Measurements from ENCODE around the gene CCDC43. TPM values are rescaled to one million over a fixed set of nuclear protein-coding genes. Genes with fewer than 3 reads are reported as not detected.
"Not testable (repeated sequence)": the region's sequence is repeated elsewhere in the genome, so short reads cannot be mapped to it uniquely, and the experiment has no call there.

Gene CCDC43
- total RNA-seq, 1 donor from 2014 or later, result 28.4 TPM

DNA sequence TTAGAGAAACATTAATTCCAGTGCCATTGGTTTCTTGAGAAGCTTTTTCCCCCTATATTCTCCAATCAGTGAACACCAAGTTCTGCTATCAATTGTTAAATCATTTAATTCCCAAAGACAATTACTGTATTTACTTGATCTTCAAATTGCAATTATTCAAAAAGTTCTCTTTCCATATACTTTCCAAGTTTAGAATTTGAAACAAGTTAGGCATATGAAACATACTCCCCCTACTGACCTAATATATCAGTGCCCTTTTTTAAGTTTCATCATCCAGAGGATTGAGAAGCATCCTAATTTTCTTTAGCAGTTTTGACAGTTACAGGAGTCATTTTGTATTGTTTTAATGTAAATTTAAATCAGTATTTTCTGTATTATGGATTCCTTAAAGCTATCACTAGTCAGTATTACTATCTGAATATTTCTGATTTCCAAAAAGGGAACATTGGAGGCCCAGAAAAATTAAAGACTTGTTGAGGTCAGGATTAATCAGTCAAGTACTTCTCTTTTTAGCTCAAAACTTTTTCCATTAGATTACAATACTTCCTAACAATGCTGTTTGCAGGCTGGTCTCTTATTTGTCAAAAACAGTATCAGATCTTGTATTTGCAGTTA is 17.0 kb downstream of the CCDC43 start:
- peak; percentile 6 to 28 for DNase-seq (ENCODE audit: low read depth in 2 of 2)

DNA sequence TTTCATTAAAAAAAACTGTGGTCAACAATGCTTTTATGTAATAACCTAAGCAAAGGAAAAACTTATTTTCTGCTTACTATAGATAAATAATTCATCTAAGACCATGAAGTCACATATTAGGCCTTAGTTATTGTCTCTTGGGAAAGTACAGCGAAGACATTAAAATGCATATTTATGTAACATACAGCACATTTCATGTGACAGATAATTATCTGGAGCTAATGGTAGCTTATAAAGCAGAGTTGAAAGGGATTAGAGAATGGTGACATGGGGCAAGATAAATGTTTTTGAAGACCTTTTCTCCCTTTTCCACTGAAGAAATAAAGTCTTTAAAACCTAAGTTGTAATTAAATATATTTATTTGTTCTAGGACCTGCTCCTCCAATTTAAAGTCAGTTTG is 23.6 kb downstream of the CCDC43 start:
- no peak for DNase-seq (ENCODE audit: low read depth in 2 of 2)

DNA sequence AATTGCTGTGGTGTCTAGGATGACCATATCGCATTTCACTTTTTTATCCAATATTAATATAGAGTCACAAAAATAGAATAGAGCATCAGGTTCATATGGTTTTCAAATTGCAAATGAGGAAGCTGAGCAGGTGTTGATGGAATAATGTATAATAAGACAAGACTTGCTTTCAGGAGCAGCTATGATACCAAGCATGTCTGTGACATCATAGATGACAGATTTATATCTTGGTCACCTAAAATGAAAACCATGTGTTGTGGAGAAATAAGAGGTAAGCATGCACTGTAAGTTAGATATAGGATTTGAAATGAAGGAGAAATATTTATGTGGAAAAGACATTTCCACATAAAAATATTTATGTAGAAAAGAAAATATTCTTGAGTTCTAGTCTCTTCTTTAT is 24.7 kb downstream of the CCDC43 start:
- no peak for DNase-seq (ENCODE audit: low read depth in 2 of 2)

DNA sequence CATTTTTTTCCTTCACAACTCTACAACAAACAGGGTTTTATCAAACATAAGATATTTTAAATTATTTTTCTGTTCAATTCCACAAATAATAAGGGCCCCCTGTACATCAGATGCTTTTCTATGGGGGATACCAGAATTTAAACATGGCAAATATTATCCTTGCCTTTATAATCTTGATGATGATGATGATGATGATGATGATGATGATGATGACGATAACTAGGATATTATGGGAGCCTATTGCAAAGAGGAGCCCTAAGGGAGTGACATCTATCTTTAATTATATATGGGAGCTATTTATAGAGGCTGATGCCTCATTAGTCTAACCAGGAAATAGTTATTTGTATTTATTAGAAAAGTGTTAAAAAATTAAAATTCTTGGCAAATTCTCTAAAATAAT is 26.5 kb downstream of the CCDC43 start:
- DNase-seq (ENCODE audit: low read depth in 2 of 2), result no peak

DNA sequence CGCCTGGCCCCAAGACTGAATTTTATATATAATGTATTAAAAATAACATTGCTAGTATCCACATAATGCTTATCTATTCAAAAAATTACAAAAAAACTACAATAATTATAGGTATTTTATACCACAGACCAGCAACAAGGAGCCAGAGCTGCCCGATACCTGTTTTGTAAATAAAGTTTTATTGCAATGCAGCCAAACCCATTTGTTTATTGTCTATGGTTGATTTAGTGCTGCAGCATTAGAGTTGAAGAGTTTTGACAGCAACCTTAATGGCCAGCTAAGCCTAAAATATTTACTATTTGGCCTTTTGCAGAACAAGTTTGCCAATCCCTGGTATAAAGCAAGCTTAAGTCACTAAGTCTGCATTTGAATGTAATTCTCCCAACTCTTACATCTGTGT is 27.7 kb downstream of the CCDC43 start:
- no peak for DNase-seq (ENCODE audit: low read depth in 2 of 2)

DNA sequence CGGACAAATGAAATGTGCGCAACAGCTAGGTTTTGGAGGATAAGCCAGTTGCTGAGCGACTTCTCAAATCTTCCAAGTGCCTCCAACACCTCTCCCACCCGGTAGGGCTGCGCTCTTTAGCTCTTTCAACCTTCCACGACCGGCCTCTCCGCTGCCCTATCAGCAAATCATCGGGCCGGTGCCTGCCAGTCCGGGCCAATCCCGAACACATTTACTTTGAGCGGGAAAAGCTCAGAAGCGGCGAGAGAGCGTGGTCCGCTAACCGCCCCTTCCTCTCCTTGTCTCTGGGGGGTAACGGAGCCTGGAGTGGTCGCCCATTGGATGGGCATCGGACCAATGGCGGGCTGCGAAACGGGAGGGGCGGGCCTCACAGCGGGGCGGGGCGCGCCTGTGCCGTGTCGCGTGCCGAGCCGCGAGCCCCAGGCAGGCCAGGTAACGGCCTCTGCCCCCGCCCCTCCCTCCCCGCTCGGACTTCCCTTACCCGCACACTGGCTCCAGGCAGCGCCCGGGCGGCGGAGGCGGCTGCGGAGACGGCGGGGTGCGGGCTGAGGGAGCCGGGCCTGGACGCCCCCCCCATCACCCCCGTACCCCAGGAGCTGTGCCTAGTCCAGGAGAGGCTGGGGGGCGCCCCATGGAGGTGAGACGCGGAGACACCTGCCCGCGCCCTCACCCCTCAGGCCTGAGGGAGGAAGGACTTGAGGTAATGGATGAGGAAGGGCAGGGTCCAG is 33.4 kb downstream of the CCDC43 start, which contains the start of gene MEIOC:
Gene MEIOC (plus strand): TSS at position 486 of the 728 bp plus-strand sequence. CDS start 146 bp downstream, at position 632.
- peak in 1 of 2 donors; percentile 14 for DNase-seq (ENCODE audit: low read depth in 2 of 2)

DNA sequence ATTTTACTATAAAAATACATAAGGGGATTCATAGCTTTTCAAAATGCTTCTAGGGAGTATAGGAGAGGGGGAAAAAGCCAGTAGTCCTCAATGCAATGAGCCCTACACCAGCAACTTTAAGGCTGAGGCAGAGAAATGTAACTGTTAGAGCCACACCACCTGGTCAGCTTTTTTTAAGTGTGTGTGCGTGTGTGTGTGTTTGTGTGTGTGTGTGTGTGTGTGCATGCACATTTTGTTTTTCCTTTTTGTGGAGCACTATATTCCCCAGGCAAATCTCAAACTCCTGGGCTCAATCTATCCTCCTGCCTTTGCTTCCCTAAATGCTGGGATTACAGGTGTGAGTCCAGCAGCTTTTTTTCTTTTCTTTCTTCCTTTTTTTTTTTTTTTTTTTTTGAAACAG is 35.6 kb downstream of the CCDC43 start:
- DNase-seq (ENCODE audit: low read depth in 2 of 2), result no peak

DNA sequence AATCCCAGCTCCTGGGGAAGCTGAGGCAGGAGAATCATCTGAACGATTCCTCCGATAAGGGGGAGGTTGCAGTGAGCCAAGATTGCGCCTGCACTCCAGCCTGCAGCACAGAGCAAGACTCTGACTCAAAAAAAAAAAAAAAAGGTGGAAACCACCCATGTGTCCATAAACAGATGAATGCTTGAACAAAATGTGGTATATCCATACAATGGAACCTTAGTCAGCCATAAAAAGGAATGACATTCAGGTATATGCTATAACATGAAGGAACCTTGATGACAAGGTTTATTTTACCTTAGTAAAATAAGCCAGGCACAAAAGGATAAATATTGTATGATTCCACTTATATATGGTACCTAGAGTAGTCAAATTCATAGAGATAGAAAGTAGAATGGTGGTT is 36.2 kb downstream of the CCDC43 start:
- DNase-seq (ENCODE audit: low read depth in 2 of 2), result no peak

DNA sequence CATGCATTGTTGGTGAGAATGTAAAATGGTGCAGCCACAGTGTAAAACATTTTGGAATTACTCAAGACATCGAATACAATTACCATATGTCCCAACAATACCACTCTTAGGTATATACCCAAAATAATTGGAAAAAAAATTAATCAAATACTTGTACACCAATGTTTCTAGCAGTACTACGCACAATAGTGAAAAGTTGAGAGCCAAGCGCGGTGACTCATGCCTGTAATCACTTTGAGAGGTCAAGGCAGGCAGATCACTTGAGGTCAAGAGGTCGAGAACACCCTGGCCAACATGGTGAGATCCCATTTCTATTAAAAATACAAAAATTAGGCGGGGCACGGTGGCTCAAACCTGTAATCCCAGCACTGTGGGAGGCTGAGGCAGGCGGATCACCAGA is 36.8 kb downstream of the CCDC43 start:
- DNase-seq (ENCODE audit: low read depth in 2 of 2), result no peak

DNA sequence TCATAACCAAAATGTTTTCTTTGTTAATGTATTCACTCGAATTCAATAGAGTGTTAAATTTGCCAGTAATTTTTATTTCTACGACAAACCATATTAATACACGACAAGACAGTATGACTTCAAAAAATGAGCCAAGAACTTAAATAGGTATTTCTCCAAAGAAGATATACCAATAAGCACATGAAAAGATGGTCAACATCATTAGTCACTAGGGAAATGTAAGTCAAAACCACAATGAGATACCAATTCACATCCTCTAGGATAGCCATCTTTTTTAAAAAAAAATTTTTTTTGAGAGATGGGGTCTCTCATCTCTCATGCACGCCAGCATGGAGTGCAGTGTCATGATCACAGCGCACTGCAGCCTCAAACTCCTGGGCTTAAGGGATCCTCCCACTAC is 38.3 kb downstream of the CCDC43 start:
- no peak for DNase-seq (ENCODE audit: low read depth in 2 of 2)

DNA sequence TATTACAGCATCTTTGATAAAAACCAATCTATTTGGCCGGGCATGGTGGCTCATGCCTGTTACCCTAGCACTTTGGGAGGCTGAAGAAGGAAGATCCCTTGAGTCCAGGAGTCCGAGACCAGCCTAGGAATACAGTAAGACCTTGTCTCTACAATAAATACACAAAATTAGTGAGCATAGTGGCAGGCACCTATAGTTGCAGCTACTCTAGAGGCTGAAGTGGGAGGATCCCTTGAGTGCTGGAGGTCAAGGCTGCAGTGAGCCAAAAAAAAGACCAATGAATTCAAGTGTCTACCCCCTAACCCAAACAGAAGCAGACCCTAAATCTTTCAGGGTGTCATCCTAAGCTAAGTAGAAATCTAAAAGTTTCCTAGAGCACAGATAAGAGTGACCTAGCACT is 40.6 kb downstream of the CCDC43 start:
- no peak for DNase-seq (ENCODE audit: low read depth in 2 of 2)

DNA sequence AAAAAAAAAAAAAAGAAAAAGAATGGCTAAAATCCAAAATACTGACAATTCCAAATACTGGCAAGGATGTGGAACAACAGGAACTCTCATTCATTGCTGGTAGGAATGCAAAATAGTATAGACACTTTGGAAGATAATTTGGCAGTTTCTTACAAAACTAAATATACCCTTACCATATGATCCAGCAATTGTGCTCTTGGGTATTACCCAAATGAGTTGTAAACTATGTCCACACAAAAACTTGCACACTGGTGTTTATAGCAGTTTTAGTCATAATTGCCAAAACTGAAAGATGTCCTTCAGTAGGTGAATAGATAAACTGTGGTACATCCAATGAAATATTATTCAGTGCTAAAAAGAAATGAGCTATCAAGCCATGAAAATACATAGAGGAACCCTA is 41.8 kb downstream of the CCDC43 start:
- DNase-seq (ENCODE audit: low read depth in 2 of 2), result no peak

DNA sequence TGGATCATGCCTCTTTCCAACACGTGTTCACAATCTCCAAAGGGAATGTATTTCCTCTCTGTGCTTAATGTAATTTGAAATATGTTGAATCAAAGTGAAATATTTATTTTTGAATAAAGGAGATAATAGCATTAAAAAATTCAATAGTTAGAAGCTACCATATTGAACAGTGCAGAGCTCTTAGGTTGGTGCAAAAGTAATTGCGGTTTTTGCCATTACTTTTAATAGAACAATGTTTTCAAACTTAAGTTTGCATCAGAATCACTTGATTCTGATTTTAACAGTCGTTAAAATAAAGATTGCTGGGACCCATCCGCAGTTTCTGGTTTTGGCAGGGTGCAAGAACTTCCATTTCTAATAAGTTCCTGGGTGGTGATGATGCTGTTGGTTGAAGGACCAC is 43.3 kb downstream of the CCDC43 start:
- DNase-seq (ENCODE audit: low read depth in 2 of 2), result no peak

DNA sequence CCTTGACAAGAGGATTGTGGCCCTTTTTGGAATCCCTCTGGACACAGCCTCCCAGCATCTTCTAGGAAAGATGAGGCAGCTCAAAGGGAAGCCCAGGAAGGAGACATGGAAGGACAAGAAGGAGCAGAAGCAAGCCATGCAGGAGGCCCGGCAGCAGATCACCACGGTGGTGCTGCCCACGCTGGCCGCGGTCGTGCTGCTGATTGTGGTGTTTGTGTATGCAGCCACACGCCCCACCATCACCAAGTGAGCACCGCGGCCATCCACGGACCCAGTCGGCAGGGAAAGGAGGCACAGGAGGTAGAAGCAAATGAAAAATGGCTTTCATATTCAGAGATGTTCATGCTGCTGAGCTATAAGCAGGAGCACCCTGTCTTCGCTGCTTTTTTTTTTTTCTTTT is 44.2 kb downstream of the CCDC43 start:
- no peak for DNase-seq (ENCODE audit: low read depth in 2 of 2)

DNA sequence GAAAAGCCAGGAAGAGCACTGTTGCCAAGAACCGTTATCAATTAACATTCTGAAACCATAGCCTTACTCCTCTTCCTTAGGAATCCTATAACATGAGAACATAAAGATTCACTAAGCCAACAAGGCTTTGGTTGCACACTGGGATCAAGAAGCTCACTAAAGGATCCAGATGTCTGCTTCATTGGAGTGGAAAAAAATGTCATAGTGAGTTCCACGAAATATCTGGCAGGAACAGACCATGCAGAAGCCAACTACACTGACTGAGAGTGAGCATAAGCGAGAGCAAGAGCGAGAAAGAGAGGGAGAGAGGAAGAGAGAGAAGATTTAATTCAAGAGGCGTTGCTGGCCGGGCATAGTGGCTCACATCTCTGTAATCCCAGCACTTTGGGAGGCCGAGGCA is 46.7 kb downstream of the CCDC43 start:
- no peak for DNase-seq (ENCODE audit: low read depth in 2 of 2)

DNA sequence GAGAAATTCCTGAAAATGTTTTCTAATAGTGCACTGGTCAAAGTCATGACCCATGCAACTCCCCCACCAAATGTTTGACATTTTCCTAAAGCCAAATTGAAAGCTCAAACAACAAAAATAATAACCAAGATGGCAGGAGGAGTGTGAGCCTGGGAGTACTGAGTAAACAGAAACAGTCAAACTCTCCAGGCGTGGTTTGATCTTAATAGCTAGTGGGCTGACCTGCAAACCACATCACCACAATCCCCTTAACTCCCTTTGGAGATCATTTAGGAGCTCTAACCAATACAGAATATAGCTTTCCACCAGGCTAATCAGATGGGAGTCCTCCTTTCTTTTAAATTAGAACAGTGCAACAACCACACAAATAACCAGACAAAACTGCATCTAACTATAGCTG is 52.5 kb downstream of the CCDC43 start:
- DNase-seq (ENCODE audit: low read depth in 2 of 2), result no peak

DNA sequence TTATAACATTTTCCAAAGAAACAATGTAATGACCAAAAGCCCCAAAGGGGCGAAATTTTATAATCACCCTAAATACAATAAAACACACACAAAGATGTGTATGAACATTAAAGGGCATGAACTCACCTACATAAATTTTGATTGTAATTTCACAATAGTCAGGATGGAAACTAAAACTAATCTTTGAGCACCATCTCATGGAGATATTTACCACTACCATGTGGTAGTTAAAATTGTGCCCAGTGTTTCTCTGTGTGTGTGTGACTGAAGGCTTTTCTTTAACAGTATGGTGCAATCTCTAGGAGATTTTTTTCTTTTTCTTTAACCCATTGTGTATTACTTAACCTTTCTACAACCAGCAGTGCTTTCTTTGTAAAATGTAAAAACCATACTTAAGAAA is 53.0 kb downstream of the CCDC43 start:
- peak in 1 of 2 donors; percentile 41 for DNase-seq (ENCODE audit: low read depth in 2 of 2)

DNA sequence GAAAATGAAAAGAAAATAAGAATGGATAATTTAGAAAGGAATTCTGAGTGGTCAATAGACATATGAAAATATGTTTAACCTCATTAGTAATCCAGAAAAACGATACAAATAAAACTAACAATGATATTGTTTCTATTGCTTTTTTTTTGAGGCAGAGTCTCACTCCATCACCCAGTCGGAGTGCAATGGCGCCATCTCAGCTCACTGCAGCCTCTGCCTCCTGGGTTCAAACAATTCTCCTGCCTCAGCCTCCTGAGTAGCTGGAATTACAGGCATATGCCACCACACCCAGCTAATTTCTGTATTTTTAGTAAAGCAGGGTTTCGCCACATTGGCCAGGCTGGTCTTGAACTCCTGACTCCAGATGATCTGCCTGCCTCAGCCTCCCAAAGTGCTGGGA is 55.2 kb downstream of the CCDC43 start:
- not testable (repeated sequence) for DNase-seq (ENCODE audit: low read depth in 2 of 2)

DNA sequence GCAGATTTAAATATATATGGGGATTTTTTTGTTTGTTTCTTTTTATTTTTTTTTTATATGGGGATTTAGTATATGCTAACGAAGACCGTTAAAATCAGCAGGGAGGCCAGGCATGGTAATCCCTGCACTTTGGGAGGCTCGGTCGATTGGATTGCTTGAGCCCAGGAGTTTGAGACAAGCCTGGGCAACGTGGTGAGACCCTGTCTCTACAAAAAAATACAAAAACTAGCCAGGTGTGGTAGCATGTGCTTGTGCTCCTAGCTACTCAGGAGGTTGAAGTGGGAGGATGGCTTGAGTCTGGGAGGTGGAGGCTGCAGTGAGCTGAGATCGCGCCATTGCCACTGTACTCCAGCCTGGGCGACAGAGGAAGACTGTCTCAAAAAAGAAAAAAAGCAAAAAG is 55.6 kb downstream of the CCDC43 start:
- no peak for DNase-seq (ENCODE audit: low read depth in 2 of 2)

DNA sequence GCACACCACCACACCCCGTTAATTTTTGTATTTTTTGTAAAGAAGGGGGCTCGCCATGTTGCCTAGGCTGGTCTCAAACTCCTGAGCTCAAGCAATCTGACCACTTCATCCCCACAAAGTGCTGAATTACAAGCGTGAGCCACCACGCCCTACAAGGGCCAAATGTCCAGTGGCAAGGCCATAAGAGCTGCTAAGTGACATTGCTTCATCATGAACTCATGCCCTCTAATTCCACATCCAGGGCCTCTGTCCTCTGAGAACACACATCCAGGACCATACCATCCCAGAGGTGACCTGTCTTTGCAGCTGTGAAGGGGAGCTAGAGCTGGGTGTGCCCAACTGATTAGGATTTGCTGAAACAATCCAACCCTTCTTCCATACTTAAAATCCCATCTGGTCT is 58.9 kb downstream of the CCDC43 start:
- DNase-seq (ENCODE audit: low read depth in 2 of 2), result no peak

DNA sequence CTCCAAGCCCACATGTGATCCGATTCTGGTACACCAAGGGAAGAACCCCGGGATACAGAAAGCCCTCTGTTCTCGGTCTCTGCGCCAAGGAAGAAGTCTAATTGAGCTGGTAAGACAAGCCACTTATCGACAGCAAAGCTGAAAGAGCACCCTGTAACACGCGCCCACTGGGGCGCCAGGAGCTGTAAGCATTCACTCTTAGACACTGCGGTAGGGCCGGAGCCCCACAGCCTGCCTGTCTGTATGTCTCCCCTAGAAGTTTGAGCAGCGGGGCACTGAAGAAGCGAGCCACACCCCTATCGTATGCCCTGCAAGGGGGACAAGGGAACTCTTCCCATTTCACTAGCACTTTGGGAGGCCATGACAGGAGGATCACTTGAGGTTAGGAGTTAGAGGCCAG is 60.3 kb downstream of the CCDC43 start:
- DNase-seq (ENCODE audit: low read depth in 2 of 2), result no peak

DNA sequence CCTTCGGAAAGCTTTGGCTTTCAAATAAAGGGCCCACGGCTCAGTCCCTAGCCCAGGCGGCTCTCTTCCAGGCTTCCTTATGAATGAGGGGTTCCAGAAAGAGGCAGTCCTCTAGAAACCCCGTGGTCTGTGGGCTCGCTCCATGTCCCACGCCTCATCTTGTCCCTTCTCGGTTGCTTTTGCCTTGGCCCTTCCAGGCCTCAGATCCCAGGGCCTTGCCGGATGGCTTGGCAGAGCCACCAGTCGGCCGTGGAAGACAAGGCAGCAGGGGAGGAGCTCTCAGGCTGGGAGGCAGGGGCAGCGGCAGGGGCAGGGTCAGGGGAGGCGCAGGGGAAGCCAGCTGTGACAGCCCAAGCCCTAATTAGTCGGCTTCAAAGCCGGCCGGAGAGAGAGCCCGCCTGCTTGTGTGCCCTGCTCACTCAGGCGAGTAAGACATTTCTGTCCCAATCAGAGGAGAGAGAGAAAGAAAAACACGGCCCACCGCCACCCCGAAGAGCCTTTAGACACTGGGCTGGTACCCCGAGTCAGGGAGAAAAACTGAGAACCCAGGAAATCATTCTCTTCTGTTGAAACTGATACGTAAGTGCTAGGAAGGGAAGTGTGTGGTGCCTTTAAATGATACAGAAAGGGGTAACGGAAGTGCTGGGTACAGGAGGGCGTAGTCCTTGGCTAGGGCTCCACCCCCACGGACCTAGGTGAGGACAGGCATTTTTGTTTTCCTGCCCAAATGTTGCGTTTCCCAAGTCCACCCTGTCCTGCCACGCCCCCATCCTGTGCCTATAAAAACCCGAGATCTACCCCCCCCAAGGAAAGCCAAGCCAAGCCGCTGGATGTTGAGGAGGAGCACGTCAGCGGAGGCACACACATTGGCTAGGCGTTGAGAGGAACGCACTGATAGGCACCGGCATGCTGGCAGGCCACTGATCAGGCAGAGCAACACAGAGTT is 61.1 kb downstream of the CCDC43 start:
- peak in 1 of 2 donors; percentile 7 for DNase-seq (ENCODE audit: low read depth in 2 of 2)

Measured in dermis microvascular lymphatic vessel endothelial cell (primary cell).